WTC11 (cell line): ENCODE data around the gene ZNF804A. TPM values are rescaled to one million over a fixed set of nuclear protein-coding genes. Genes with fewer than 3 reads are reported as not detected.

Experiments used
- ATAC-seq: fragments of 200-7000 bp; cut with Tn5 transposase; 2 replicates; pipeline ENCODE4 v1.10.0; 2021; ENCODE audit warnings: mild to moderate bottlenecking, moderate library complexity
- CTCF ChIA-PET: fragments of 300-600 bp; sonication (Branson Sonifier 250); formaldehyde crosslinking; loops from one replicate; lab custom pipeline; 2021; ENCODE audit warnings: antibody characterized with exemption; lab: Charles Lee
- POLR2A ChIA-PET: fragments of 350-600 bp; sonication (Branson Sonifier 250); formaldehyde crosslinking; loops from one replicate; lab custom pipeline; 2021; ENCODE audit warnings: antibody characterized with exemption; lab: Charles Lee
- DNase-seq: peaks from one replicate; pipeline ENCODE4 v3.0.0; 2021; ENCODE audit warnings: low spot score
- H3K27ac Mint-ChIP-seq: 2 replicates; pipeline ENCODE4 v1.8.0; 2021; ENCODE audit warnings: mixed read lengths
- H3K27me3 Mint-ChIP-seq: 2 replicates; pipeline ENCODE4 v1.8.0; 2021; ENCODE audit warnings: low read depth, mild to moderate bottlenecking, moderate library complexity, mixed read lengths
- H3K36me3 Mint-ChIP-seq: 2 replicates; pipeline ENCODE4 v1.8.0; 2021; ENCODE audit warnings: mixed read lengths
- H3K4me1 Mint-ChIP-seq: 2 replicates; pipeline ENCODE4 v1.8.0; 2022; ENCODE audit warnings: mixed read lengths
- H3K4me3 Mint-ChIP-seq: 2 replicates; pipeline ENCODE4 v1.8.0; 2021; ENCODE audit warnings: mild to moderate bottlenecking, moderate library complexity, mixed read lengths
- H3K9me3 Mint-ChIP-seq: 2 replicates; pipeline ENCODE4 v1.8.0; 2021; ENCODE audit warnings: mixed read lengths
- ELF4 ChIP-seq: sonication (generic); formaldehyde crosslinking; IDR thresholded peaks from 2 replicates; pipeline ENCODE4 v1.8.1; 2022; ENCODE audit warnings: low read depth, mild to moderate bottlenecking, moderate library complexity, missing genetic modification reagents
- EMX1 ChIP-seq: fragments of 250-450 bp; sonication (Bioruptor Pico); IDR thresholded peaks from 2 replicates; pipeline ENCODE4 v1.8.0; 2021; ENCODE audit warnings: mild to moderate bottlenecking
- FOXJ3 ChIP-seq: sonication (generic); formaldehyde crosslinking; IDR thresholded peaks from 2 replicates; pipeline ENCODE4 v1.9.0; 2021; ENCODE audit warnings: missing genetic modification reagents, mild to moderate bottlenecking, borderline replicate concordance
- JAZF1 ChIP-seq: fragments of 250-450 bp; sonication (Bioruptor Pico); IDR thresholded peaks from 2 replicates; pipeline ENCODE4 v1.9.0; 2021; ENCODE audit warnings: moderate library complexity, mild to moderate bottlenecking, inconsistent platforms
- MYBL2 ChIP-seq: sonication (generic); formaldehyde crosslinking; IDR thresholded peaks from 2 replicates; pipeline ENCODE4 v1.8.1; 2023; ENCODE audit warnings: mild to moderate bottlenecking, moderate library complexity, missing genetic modification reagents
- NFE2L1 ChIP-seq: sonication (generic); formaldehyde crosslinking; IDR thresholded peaks from 2 replicates; pipeline ENCODE4 v1.8.1; 2023; ENCODE audit warnings: missing genetic modification reagents
- SP1 ChIP-seq: sonication (generic); formaldehyde crosslinking; conservative IDR thresholded peaks from 2 replicates; pipeline ENCODE4 v1.8.1; 2022; ENCODE audit warnings: missing genetic modification reagents
- TP53 ChIP-seq: sonication (generic); formaldehyde crosslinking; IDR thresholded peaks from 2 replicates; pipeline ENCODE4 v1.8.1; 2023; ENCODE audit warnings: mild to moderate bottlenecking, missing genetic modification reagents
- ZNF263 ChIP-seq: sonication (generic); formaldehyde crosslinking; IDR thresholded peaks from 2 replicates; pipeline ENCODE4 v1.8.1; 2022; ENCODE audit warnings: low read depth, mild to moderate bottlenecking, moderate library complexity, missing genetic modification reagents
- ZNF671 ChIP-seq: fragments of 250-450 bp; sonication (Bioruptor Pico); IDR thresholded peaks from 2 replicates; pipeline ENCODE4 v1.8.0; 2021; ENCODE audit warnings: mild to moderate bottlenecking
- total RNA-seq: library from RNA; stranded (reverse); gene quantifications from 3 replicates; pipeline ENCODE4 v1.2.3, GENCODE V29; 2021
- TF ChIP-seq, protein P1 (sequence below): sonication (generic); formaldehyde crosslinking; IDR thresholded peaks from 2 replicates; pipeline ENCODE4 v1.8.0; 2022; ENCODE audit warnings: mild to moderate bottlenecking, missing genetic modification reagents
- TF ChIP-seq, protein P2 (sequence below): sonication (generic); formaldehyde crosslinking; IDR thresholded peaks from 2 replicates; pipeline ENCODE4 v1.8.0; 2022; ENCODE audit warnings: mild to moderate bottlenecking, missing genetic modification reagents
- TF ChIP-seq, protein P3 (sequence below): fragments of 250-450 bp; sonication (Bioruptor Pico); IDR thresholded peaks from 2 replicates; pipeline ENCODE4 v2.1.2; 2022; ENCODE audit warnings: mild to moderate bottlenecking, moderate library complexity
- TF ChIP-seq, protein P4 (sequence below): sonication (generic); formaldehyde crosslinking; conservative IDR thresholded peaks from 2 replicates; pipeline ENCODE4 v1.8.1; 2023; ENCODE audit warnings: mild to moderate bottlenecking, low read depth, missing genetic modification reagents, moderate library complexity
- TF ChIP-seq, protein P5 (sequence below): sonication (generic); formaldehyde crosslinking; IDR thresholded peaks from 2 replicates; pipeline ENCODE4 v1.8.1; 2023; ENCODE audit warnings: mild to moderate bottlenecking, missing genetic modification reagents
- TF ChIP-seq, protein P6 (sequence below): sonication (generic); formaldehyde crosslinking; IDR thresholded peaks from 2 replicates; pipeline ENCODE4 v1.8.1; 2023; ENCODE audit warnings: mild to moderate bottlenecking, missing genetic modification reagents, moderate library complexity
- TF ChIP-seq, protein P7 (sequence below): fragments of 200-600 bp; IDR thresholded peaks from 2 replicates; pipeline ENCODE4 v1.8.0; 2022; ENCODE audit warnings: antibody characterized with exemption

The ZNF804A gene
- total RNA-seq, 1 experiment from 2014 or later, result not detected

DNA sequence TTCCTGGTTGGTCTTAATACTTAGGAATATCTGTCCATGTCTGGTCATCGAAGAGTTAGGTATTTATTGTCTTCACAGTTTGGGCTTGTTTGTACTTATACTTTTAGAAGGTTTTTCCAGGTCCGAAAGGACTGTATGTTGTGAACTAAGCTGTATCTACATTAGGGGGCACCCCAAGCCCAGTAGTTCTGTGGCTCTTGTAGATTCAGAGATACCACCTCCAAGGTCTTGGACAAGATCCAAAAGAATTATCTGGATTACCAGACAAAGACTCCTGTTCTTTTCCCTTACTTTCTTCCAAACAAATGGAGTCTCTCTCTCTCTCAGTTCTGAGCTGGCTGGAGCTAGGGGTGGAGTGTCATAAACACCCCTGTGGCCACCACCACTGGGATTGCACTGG lies 328.7 kb downstream of the ZNF804A start (continued):
- TF ChIP-seq, protein P1, sequence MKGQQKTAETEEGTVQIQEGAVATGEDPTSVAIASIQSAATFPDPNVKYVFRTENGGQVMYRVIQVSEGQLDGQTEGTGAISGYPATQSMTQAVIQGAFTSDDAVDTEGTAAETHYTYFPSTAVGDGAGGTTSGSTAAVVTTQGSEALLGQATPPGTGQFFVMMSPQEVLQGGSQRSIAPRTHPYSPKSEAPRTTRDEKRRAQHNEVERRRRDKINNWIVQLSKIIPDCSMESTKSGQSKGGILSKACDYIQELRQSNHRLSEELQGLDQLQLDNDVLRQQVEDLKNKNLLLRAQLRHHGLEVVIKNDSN (CRISPR knock-in tag), result no peak

DNA sequence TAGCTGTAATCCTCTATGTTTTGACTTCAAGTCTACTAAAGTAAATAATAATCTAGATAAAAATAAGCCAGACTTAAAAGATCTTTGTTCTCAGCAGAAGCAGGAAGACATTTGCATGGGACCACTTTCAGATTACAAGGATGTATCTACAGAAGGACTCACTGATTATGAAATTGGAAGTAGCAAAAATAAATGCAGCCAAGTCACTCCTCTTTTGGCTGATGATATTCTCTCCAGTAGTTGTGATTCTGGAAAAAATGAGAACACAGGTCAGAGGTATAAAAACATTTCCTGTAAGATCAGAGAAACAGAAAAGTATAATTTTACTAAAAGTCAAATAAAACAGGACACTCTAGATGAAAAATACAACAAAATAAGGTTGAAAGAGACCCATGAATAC lies 338.4 kb downstream of the ZNF804A start:
- H3K4me3 Mint-ChIP-seq, result no peak overlapping the region
- DNase-seq (no peak), ATAC-seq (no peak)
- H3K9me3 Mint-ChIP-seq, result peaks cover 5% of the 10 kb centered on the region; the same call in 1 of the 2 replicates
- TF ChIP-seq SP1 (CRISPR knock-in tag) (no peak), JAZF1 (no peak), EMX1 (CRISPR knock-in tag) (no peak), FOXJ3 (CRISPR knock-in tag) (no peak), TP53 (CRISPR knock-in tag) (no peak)
- TF ChIP-seq, protein P2, sequence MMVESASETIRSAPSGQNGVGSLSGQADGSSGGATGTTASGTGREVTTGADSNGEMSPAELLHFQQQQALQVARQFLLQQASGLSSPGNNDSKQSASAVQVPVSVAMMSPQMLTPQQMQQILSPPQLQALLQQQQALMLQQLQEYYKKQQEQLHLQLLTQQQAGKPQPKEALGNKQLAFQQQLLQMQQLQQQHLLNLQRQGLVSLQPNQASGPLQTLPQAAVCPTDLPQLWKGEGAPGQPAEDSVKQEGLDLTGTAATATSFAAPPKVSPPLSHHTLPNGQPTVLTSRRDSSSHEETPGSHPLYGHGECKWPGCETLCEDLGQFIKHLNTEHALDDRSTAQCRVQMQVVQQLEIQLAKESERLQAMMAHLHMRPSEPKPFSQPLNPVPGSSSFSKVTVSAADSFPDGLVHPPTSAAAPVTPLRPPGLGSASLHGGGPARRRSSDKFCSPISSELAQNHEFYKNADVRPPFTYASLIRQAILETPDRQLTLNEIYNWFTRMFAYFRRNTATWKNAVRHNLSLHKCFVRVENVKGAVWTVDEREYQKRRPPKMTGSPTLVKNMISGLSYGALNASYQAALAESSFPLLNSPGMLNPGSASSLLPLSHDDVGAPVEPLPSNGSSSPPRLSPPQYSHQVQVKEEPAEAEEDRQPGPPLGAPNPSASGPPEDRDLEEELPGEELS (CRISPR knock-in tag), result no peak
- TF ChIP-seq, protein P3, sequence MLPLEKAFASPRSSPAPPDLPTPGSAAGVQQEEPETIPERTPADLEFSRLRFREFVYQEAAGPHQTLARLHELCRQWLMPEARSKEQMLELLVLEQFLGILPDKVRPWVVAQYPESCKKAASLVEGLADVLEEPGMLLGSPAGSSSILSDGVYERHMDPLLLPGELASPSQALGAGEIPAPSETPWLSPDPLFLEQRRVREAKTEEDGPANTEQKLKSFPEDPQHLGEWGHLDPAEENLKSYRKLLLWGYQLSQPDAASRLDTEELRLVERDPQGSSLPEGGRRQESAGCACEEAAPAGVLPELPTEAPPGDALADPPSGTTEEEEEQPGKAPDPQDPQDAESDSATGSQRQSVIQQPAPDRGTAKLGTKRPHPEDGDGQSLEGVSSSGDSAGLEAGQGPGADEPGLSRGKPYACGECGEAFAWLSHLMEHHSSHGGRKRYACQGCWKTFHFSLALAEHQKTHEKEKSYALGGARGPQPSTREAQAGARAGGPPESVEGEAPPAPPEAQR (CRISPR knock-in tag), result no peak
- TF ChIP-seq, protein P1 (CRISPR knock-in tag), result no peak
- TF ChIP-seq, protein P4, sequence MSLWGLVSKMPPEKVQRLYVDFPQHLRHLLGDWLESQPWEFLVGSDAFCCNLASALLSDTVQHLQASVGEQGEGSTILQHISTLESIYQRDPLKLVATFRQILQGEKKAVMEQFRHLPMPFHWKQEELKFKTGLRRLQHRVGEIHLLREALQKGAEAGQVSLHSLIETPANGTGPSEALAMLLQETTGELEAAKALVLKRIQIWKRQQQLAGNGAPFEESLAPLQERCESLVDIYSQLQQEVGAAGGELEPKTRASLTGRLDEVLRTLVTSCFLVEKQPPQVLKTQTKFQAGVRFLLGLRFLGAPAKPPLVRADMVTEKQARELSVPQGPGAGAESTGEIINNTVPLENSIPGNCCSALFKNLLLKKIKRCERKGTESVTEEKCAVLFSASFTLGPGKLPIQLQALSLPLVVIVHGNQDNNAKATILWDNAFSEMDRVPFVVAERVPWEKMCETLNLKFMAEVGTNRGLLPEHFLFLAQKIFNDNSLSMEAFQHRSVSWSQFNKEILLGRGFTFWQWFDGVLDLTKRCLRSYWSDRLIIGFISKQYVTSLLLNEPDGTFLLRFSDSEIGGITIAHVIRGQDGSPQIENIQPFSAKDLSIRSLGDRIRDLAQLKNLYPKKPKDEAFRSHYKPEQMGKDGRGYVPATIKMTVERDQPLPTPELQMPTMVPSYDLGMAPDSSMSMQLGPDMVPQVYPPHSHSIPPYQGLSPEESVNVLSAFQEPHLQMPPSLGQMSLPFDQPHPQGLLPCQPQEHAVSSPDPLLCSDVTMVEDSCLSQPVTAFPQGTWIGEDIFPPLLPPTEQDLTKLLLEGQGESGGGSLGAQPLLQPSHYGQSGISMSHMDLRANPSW (CRISPR knock-in tag), result no peak
- H3K27me3 Mint-ChIP-seq, result no peaks in the 10 kb centered on the region
- CTCF ChIA-PET, result no interaction called here
- peaks cover 26% of the 10 kb centered on the region for H3K4me1 Mint-ChIP-seq
- H3K27ac Mint-ChIP-seq, result no peak overlapping the region
- no peaks in the 10 kb centered on the region for H3K36me3 Mint-ChIP-seq
- POLR2A ChIA-PET, result no interaction called here

DNA sequence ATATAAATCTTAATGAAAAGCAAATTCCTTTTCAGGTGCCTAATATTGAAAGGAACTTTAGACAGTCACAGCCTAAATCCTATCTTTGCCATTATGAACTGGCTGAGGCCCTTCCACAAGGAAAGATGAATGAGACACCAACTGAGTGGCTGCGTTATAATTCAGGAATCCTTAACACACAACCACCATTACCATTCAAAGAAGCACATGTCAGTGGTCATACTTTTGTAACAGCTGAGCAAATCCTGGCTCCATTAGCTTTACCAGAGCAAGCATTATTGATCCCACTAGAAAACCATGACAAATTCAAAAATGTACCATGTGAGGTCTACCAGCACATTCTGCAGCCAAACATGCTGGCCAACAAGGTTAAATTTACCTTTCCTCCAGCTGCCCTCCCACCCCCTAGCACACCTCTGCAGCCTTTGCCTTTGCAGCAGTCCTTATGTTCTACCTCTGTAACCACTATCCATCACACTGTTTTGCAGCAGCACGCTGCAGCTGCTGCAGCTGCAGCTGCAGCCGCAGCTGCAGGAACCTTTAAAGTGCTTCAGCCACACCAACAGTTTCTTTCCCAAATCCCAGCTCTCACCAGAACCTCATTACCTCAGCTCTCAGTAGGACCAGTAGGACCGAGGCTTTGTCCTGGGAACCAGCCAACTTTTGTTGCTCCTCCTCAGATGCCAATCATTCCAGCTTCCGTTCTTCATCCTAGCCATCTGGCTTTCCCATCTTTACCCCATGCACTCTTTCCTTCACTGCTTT lies 340.1 kb downstream of the ZNF804A start:
- Mint-ChIP-seq H3K27me3 (no peaks in the 10 kb centered on the region), H3K4me1 (peaks cover 25% of the 10 kb centered on the region), H3K36me3 (no peaks in the 10 kb centered on the region), H3K27ac (no peak overlapping the region), H3K4me3 (no peak overlapping the region), H3K9me3 (no peaks in the 10 kb centered on the region)
- ATAC-seq (no peak; the same call in none of the 2 replicates), DNase-seq (no peak)
- POLR2A ChIA-PET, result no interaction called here
- CTCF ChIA-PET, result no interaction called here
- TF ChIP-seq ZNF671 (CRISPR knock-in tag) (no peak), ZNF263 (CRISPR knock-in tag) (no peak), MYBL2 (CRISPR knock-in tag) (no peak), NFE2L1 (CRISPR knock-in tag) (no peak), ELF4 (CRISPR knock-in tag) (no peak)
- TF ChIP-seq, protein P5, sequence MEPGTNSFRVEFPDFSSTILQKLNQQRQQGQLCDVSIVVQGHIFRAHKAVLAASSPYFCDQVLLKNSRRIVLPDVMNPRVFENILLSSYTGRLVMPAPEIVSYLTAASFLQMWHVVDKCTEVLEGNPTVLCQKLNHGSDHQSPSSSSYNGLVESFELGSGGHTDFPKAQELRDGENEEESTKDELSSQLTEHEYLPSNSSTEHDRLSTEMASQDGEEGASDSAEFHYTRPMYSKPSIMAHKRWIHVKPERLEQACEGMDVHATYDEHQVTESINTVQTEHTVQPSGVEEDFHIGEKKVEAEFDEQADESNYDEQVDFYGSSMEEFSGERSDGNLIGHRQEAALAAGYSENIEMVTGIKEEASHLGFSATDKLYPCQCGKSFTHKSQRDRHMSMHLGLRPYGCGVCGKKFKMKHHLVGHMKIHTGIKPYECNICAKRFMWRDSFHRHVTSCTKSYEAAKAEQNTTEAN (CRISPR knock-in tag), result no peak
- TF ChIP-seq, protein P6, sequence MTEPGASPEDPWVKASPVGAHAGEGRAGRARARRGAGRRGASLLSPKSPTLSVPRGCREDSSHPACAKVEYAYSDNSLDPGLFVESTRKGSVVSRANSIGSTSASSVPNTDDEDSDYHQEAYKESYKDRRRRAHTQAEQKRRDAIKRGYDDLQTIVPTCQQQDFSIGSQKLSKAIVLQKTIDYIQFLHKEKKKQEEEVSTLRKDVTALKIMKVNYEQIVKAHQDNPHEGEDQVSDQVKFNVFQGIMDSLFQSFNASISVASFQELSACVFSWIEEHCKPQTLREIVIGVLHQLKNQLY, result no peak
- TF ChIP-seq, protein P7, sequence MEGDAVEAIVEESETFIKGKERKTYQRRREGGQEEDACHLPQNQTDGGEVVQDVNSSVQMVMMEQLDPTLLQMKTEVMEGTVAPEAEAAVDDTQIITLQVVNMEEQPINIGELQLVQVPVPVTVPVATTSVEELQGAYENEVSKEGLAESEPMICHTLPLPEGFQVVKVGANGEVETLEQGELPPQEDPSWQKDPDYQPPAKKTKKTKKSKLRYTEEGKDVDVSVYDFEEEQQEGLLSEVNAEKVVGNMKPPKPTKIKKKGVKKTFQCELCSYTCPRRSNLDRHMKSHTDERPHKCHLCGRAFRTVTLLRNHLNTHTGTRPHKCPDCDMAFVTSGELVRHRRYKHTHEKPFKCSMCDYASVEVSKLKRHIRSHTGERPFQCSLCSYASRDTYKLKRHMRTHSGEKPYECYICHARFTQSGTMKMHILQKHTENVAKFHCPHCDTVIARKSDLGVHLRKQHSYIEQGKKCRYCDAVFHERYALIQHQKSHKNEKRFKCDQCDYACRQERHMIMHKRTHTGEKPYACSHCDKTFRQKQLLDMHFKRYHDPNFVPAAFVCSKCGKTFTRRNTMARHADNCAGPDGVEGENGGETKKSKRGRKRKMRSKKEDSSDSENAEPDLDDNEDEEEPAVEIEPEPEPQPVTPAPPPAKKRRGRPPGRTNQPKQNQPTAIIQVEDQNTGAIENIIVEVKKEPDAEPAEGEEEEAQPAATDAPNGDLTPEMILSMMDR, result no peak
